Peyer's patch (tissue), 4 donors: ENCODE data around the gene STIL.

ENCODE experiments used
- CTCF ChIP-seq, 6 experiments: fragments of 450-650 bp in 4 of 6; fragments of 200-600 bp in 2 of 6; sonication (generic) in 1 of 6; IDR thresholded peaks; one replicate each; pipeline ENCODE4 v1.5.1; 2017 to 2019; ENCODE audit warnings: antibody characterized with exemption in 6 of 6, mild to moderate bottlenecking in 3 of 6, moderate library complexity in 1 of 6
- POLR2A ChIP-seq, 2 donors: fragments of 450-650 bp; IDR thresholded peaks; one replicate each; pipeline ENCODE4 v1.5.1; 2017; ENCODE audit warnings: antibody characterized with exemption in 2 of 2, mild to moderate bottlenecking in 2 of 2, moderate library complexity in 2 of 2

GRCh38 chr1:47313915-47314664, at the start of gene STIL:
- TF ChIP-seq POLR2A (IDR thresholded peaks at IDR 0.05) = peak; percentile 77 to 92
- peak in 2 of 6 experiments; percentile 5 to 12 for TF ChIP-seq CTCF (IDR thresholded peaks at IDR 0.05)
